ENCODE data around the gene C1QTNF4. TPM values are rescaled to one million over a fixed set of nuclear protein-coding genes. Genes with fewer than 3 reads are reported as not detected.
A peak's percentile ranks its signal among the peaks of the same experiment; 100 is the strongest.

C1QTNF4 gene
- total and polyA plus RNA-seq, 10 donors: 0.41 to 2.5 (median 1.3) TPM

DNA sequence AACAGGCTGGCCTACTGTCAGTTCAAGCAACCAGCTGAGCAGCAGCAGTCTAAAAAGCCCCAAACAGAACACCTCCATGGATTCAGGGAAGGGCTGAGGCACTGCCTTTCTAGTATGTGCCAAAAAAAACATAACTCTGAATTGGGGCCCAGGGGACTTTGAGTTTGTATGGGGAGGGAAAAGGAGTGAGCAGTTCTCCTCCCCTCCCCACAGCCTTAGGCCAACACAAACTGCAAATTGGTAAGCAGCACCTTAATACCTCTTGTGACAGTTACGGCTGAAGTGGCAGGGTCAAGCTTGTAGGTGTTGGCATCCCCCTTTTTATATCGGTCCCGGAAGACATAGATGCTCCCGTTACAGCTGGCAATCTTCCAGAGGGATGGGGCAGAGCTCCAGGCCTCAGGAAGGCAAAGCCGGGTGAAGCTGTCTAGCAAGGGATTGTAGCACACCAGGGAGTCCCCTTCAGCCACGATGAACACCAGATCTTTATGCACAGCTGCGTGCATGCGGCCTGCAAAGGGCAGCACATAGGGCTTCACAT lies 21.4 kb downstream of the C1QTNF4 start:
- no peak for DNase-seq
- Histone ChIP-seq H3K27ac (no peak overlapping the region), H3K27me3 (replicated peaks in 1 of 7) (no peaks in the 10 kb centered on the region), H3K4me3 (no peak overlapping the region), H3K4me1 (peaks cover 9 to 67% (median 19%) of the 10 kb centered on the region in 6 donors), H3K9me3 (no peaks in the 10 kb centered on the region), H3K36me3 (peaks cover 9 to 95% (median 63%) of the 10 kb centered on the region in 6 donors)
- 56 to 84% (median 81%) methylated on average over 6 to 8 of the region's 8 CpGs for WGBS, 5 donors
- intact Hi-C loops (cut with DNase I; ENCODE audit: low total_unique reads): no loop called here
- TF ChIP-seq, protein P1, sequence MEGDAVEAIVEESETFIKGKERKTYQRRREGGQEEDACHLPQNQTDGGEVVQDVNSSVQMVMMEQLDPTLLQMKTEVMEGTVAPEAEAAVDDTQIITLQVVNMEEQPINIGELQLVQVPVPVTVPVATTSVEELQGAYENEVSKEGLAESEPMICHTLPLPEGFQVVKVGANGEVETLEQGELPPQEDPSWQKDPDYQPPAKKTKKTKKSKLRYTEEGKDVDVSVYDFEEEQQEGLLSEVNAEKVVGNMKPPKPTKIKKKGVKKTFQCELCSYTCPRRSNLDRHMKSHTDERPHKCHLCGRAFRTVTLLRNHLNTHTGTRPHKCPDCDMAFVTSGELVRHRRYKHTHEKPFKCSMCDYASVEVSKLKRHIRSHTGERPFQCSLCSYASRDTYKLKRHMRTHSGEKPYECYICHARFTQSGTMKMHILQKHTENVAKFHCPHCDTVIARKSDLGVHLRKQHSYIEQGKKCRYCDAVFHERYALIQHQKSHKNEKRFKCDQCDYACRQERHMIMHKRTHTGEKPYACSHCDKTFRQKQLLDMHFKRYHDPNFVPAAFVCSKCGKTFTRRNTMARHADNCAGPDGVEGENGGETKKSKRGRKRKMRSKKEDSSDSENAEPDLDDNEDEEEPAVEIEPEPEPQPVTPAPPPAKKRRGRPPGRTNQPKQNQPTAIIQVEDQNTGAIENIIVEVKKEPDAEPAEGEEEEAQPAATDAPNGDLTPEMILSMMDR (IDR thresholded peaks at IDR 0.05 in 8 of 11, conservative IDR thresholded peaks at IDR 0.05 in 3 of 11): no peak
- TF ChIP-seq POLR2A (IDR thresholded peaks at IDR 0.05) (no peak), POLR2AphosphoS5 (IDR thresholded peaks at IDR 0.05) (no peak)

DNA sequence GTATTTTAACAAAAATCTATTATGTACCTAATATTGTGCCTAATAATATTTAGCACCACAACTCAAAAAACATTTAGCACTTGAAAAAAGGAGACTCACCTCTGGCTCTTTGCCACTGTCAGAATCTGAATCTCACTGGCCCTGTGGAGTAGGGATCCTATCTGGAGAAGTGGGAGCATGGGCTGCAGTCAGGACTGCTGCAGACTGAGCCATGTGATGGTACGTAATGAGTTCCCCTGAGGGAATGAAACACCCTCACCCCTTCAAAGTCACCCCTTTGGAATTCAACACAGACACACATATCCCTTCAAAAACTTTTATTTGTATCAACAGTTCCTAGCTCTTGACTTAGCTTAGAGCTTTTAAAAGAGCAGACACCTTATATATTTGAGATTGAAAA lies 22.3 kb downstream of the C1QTNF4 start:
- Histone ChIP-seq H3K27me3 (replicated peaks in 1 of 7) (no peaks in the 10 kb centered on the region), H3K27ac (no peak overlapping the region), H3K9me3 (no peaks in the 10 kb centered on the region), H3K4me3 (no peak overlapping the region), H3K36me3 (peaks cover 9 to 86% (median 61%) of the 10 kb centered on the region in 6 donors), H3K4me1 (peaks cover 0 to 67% (median 12%) of the 10 kb centered on the region in 6 donors)
- TF ChIP-seq POLR2AphosphoS5 (IDR thresholded peaks at IDR 0.05) (no peak), POLR2A (IDR thresholded peaks at IDR 0.05) (no peak)
- TF ChIP-seq, protein P1 (IDR thresholded peaks at IDR 0.05 in 8 of 11, conservative IDR thresholded peaks at IDR 0.05 in 3 of 11): no peak
- intact Hi-C loops (cut with DNase I; ENCODE audit: low total_unique reads): no loop called here
- WGBS, 5 donors: 76 to 97% (median 96%) methylated on average over 1 of the region's 1 CpG
- no peak for DNase-seq

DNA sequence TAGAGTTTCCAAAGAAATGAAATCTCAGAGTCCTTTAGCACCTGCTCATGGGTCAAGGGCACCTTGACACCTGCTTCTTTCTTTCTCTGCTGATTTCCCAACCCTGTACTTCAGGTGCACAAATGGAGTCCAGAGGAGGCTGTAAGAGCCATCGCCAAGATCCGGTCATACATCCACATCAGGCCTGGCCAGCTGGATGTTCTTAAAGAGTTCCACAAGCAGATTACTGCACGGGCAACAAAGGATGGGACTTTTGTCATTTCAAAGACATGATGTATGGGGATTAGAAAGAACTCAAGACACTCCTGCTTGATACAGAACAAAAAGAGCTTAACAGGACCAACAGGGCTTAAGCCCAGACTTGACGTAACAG lies 22.9 kb downstream of the C1QTNF4 start:
- no peak overlapping the region for H3K27ac ChIP-seq
- H3K27me3 ChIP-seq (replicated peaks in 1 of 7): no peaks in the 10 kb centered on the region
- H3K4me1 ChIP-seq: peaks cover 5 to 67% (median 12%) of the 10 kb centered on the region in 6 donors
- no peak overlapping the region for H3K4me3 ChIP-seq
- H3K36me3 ChIP-seq: peaks cover 9 to 80% (median 60%) of the 10 kb centered on the region in 6 donors
- intact Hi-C loops (cut with DNase I; ENCODE audit: low total_unique reads): no loop called here
- DNase-seq: peak; percentile 13
- TF ChIP-seq, protein P1 (IDR thresholded peaks at IDR 0.05 in 8 of 11, conservative IDR thresholded peaks at IDR 0.05 in 3 of 11): no peak
- no peak for TF ChIP-seq POLR2A (IDR thresholded peaks at IDR 0.05)
- no peak for TF ChIP-seq POLR2AphosphoS5 (IDR thresholded peaks at IDR 0.05)
- 86 to 94% (median 91%) methylated on average over 4 of the region's 4 CpGs for WGBS, 5 donors
- H3K9me3 ChIP-seq: no peaks in the 10 kb centered on the region

DNA sequence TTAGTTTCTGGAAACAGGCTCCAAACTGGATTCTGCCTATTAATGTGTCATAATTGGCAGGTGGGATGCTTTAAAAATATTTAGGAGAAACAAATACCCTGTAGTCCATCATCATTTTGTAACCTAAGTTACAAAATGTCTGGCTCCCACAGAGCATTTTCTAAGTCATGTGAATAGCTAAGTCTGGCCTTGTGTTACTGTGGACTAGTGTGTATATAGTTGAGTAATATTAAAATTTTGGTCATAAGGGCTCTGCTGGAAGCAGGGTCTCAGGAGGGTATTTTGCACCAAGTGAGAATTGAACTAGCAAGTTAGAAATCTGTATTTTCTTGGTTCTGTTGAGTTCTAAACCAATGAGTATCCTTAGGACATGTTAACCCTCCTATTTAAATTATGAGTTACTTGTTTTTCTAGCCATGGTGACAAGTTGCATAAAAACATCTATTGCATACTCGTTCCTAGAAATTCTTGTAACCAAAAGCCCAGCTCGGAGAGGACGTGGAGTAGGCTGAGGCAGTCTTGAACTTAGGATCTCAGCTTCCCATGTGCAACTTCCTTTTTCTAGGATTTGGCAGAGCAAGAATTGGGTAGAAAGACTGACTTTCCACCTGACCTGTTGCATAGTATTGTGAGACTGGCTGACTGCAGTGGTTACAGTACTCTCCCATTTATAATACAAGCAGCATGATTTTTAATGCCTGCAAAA lies 23.4 kb downstream of the C1QTNF4 start:
- no peak overlapping the region for H3K4me3 ChIP-seq
- DNase-seq: no peak
- H3K9me3 ChIP-seq: no peaks in the 10 kb centered on the region
- no peak overlapping the region for H3K27ac ChIP-seq
- H3K36me3 ChIP-seq: peaks cover 9 to 75% (median 57%) of the 10 kb centered on the region in 6 donors
- intact Hi-C loops (cut with DNase I; ENCODE audit: low total_unique reads): no loop called here
- TF ChIP-seq, protein P1 (IDR thresholded peaks at IDR 0.05 in 8 of 11, conservative IDR thresholded peaks at IDR 0.05 in 3 of 11): no peak
- TF ChIP-seq POLR2A (IDR thresholded peaks at IDR 0.05): no peak
- no peak for TF ChIP-seq POLR2AphosphoS5 (IDR thresholded peaks at IDR 0.05)
- H3K27me3 ChIP-seq (replicated peaks in 1 of 7): no peaks in the 10 kb centered on the region
- peaks cover 6 to 68% (median 14%) of the 10 kb centered on the region in 6 donors for H3K4me1 ChIP-seq
- 63 to 83% (median 76%) methylated on average over 3 of the region's 3 CpGs for WGBS, 5 donors
